ENCODE data around the gene NLRC3. TPM values are rescaled to one million over a fixed set of nuclear protein-coding genes. Genes with fewer than 3 reads are reported as not detected.

NLRC3 gene
- total RNA-seq, 1 donor, result under 0.01 TPM

DNA sequence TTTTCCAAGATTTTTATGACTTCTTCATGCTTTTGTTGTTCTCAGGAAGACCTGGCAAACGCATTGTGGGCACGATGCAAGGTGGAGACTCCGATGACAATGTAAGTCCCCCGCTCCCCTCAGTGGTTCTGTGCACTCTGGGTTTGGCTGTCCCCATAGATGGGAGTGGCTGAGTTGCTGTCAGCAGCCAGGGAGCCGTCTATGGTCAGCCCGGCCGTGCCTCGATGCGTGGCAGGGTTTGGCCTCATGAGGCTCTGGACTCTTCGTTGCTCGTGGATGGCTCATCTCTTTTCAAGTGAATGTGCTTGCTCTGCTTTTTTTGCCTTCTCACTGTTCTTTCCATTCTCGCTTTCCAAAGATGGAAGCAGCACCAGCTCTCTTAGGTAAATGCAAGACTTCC lies 44.5 kb downstream of the NLRC3 start:
- Histone ChIP-seq H3K27ac (ENCODE audit: low read depth, low read length) (no peak overlapping the region), H3K27me3 (ENCODE audit: insufficient read depth, low read length) (no peaks in the 10 kb centered on the region), H3K4me3 (ENCODE audit: insufficient read depth, low read length) (no peak overlapping the region), H3K4me2 (ENCODE audit: insufficient read depth, low read length) (no peak overlapping the region), H3K4me1 (ENCODE audit: insufficient read depth, low read length) (peaks cover 12% of the 10 kb centered on the region), H3K36me3 (ENCODE audit: insufficient read depth, low read length) (peaks cover 47% of the 10 kb centered on the region), H2AFZ (ENCODE audit: low read length) (no peak overlapping the region), H3K79me2 (ENCODE audit: insufficient read depth, low read length) (no peaks in the 10 kb centered on the region), H3K9me3 (ENCODE audit: low read depth, low read length) (no peaks in the 10 kb centered on the region), H4K20me1 (ENCODE audit: insufficient read depth, low read length) (peaks cover under 1% of the 10 kb centered on the region)
- TF ChIP-seq, protein P1, sequence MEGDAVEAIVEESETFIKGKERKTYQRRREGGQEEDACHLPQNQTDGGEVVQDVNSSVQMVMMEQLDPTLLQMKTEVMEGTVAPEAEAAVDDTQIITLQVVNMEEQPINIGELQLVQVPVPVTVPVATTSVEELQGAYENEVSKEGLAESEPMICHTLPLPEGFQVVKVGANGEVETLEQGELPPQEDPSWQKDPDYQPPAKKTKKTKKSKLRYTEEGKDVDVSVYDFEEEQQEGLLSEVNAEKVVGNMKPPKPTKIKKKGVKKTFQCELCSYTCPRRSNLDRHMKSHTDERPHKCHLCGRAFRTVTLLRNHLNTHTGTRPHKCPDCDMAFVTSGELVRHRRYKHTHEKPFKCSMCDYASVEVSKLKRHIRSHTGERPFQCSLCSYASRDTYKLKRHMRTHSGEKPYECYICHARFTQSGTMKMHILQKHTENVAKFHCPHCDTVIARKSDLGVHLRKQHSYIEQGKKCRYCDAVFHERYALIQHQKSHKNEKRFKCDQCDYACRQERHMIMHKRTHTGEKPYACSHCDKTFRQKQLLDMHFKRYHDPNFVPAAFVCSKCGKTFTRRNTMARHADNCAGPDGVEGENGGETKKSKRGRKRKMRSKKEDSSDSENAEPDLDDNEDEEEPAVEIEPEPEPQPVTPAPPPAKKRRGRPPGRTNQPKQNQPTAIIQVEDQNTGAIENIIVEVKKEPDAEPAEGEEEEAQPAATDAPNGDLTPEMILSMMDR (IDR thresholded peaks at IDR 0.05; ENCODE audit: extremely low read depth, low read depth, low read length), result no peak
- DNase-seq (ENCODE audit: insufficient read length, low spot score, missing footprints), result no peak

DNA sequence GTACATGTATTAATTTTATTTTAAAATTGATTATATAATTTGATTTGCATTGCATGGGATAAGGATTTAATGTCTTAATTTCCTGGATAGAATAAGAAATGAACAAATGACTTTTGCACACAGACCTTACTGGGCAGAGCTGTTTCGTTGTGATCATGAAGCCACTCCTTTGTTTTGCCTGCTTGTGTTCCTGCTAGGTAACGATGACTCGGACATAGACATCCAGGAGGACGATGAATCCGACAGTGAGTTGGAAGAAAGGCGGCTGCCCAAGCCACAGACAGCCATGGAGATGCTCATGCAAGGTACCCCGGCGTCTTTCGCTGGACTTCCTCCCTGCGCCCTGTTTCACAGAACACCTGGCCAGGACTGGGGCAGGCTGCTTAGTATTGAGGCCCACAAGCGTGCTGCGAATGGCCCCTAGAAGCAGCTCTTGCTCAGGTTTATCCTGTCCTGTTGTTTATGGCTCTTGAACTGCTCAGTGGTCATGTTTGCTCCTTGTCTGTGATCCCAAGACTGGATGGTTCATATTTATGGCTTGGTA lies 46.8 kb downstream of the NLRC3 start:
- no peaks in the 10 kb centered on the region for H3K27me3 ChIP-seq (ENCODE audit: insufficient read depth, low read length)
- H3K4me2 ChIP-seq (ENCODE audit: insufficient read depth, low read length), result no peak overlapping the region
- peaks cover 4% of the 10 kb centered on the region for H4K20me1 ChIP-seq (ENCODE audit: insufficient read depth, low read length)
- H3K9me3 ChIP-seq (ENCODE audit: low read depth, low read length), result no peaks in the 10 kb centered on the region
- no peaks in the 10 kb centered on the region for H3K79me2 ChIP-seq (ENCODE audit: insufficient read depth, low read length)
- no peak overlapping the region for H3K4me3 ChIP-seq (ENCODE audit: insufficient read depth, low read length)
- H3K27ac ChIP-seq (ENCODE audit: low read depth, low read length), result no peak overlapping the region
- H3K4me1 ChIP-seq (ENCODE audit: insufficient read depth, low read length), result no peaks in the 10 kb centered on the region
- peaks cover 39% of the 10 kb centered on the region for H3K36me3 ChIP-seq (ENCODE audit: insufficient read depth, low read length)
- no peak for DNase-seq (ENCODE audit: insufficient read length, low spot score, missing footprints)
- no peak overlapping the region for H2AFZ ChIP-seq (ENCODE audit: low read length)
- TF ChIP-seq, protein P1 (IDR thresholded peaks at IDR 0.05; ENCODE audit: extremely low read depth, low read depth, low read length), result no peak

DNA sequence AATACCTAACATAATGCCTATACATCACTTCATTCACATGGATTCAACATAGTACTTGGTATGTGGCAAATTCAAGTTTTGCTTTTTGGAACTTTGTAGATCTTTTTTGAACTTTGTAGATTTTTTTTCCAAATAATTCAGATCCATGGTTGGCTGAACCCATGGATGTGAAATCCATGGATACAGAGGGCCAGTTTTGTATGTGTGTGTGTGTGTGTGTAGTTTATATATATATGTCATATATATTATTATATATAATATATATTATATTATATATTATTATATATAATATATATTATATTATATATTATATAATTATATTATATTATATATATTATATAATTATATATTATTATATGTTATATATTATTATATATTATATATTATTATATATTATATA lies 48.0 kb downstream of the NLRC3 start:
- no peak overlapping the region for H3K4me2 ChIP-seq (ENCODE audit: insufficient read depth, low read length)
- TF ChIP-seq, protein P1 (IDR thresholded peaks at IDR 0.05; ENCODE audit: extremely low read depth, low read depth, low read length), result no peak
- H3K36me3 ChIP-seq (ENCODE audit: insufficient read depth, low read length), result peaks cover 40% of the 10 kb centered on the region

DNA sequence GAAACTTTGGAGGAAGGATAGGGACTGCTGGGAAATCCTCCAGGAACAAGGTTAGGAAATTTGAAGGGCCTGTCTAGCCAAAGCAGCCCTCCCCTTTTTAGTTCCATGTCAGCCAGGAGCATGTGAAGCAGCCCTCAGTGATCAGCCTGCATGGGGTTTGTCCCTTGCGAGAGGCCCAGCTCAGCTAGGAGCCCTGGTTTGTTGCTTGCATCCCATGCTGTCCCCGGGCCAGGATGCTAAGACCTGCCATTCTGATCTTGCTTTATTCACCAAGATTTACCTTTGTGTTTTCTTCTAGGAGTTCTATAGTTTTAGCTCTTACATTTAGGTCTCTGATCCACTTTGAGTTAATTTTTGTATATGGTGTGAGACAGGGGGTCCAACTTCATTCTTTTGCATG lies 48.8 kb downstream of the NLRC3 start:
- H3K36me3 ChIP-seq (ENCODE audit: insufficient read depth, low read length), result peaks cover 47% of the 10 kb centered on the region

More for the DNA sequence above, 48.0 kb downstream of the NLRC3 start:
- Histone ChIP-seq H3K9me3 (ENCODE audit: low read depth, low read length) (no peaks in the 10 kb centered on the region), H3K79me2 (ENCODE audit: insufficient read depth, low read length) (no peaks in the 10 kb centered on the region), H3K27ac (ENCODE audit: low read depth, low read length) (no peak overlapping the region), H3K4me3 (ENCODE audit: insufficient read depth, low read length) (no peak overlapping the region), H3K4me1 (ENCODE audit: insufficient read depth, low read length) (no peaks in the 10 kb centered on the region), H4K20me1 (ENCODE audit: insufficient read depth, low read length) (peaks cover 4% of the 10 kb centered on the region), H2AFZ (ENCODE audit: low read length) (no peak overlapping the region), H3K27me3 (ENCODE audit: insufficient read depth, low read length) (no peaks in the 10 kb centered on the region)
- no peak for DNase-seq (ENCODE audit: insufficient read length, low spot score, missing footprints)

More for the DNA sequence above, 48.8 kb downstream of the NLRC3 start:
- Histone ChIP-seq H3K27me3 (ENCODE audit: insufficient read depth, low read length) (no peaks in the 10 kb centered on the region), H3K4me3 (ENCODE audit: insufficient read depth, low read length) (no peak overlapping the region), H2AFZ (ENCODE audit: low read length) (no peak overlapping the region), H3K4me1 (ENCODE audit: insufficient read depth, low read length) (no peaks in the 10 kb centered on the region), H3K79me2 (ENCODE audit: insufficient read depth, low read length) (no peaks in the 10 kb centered on the region), H3K9me3 (ENCODE audit: low read depth, low read length) (no peaks in the 10 kb centered on the region), H4K20me1 (ENCODE audit: insufficient read depth, low read length) (peaks cover 4% of the 10 kb centered on the region), H3K4me2 (ENCODE audit: insufficient read depth, low read length) (no peak overlapping the region), H3K27ac (ENCODE audit: low read depth, low read length) (no peak overlapping the region)
- TF ChIP-seq, protein P1 (IDR thresholded peaks at IDR 0.05; ENCODE audit: extremely low read depth, low read depth, low read length), result no peak
- DNase-seq (ENCODE audit: insufficient read length, low spot score, missing footprints), result no peak

All from osteoblast (primary cell).